ENCODE results near the gene ZNF644.
"Not testable (repeated sequence)": the region's sequence is repeated elsewhere in the genome, so short reads cannot be mapped to it uniquely, and the experiment has no call there.

ZNF644 gene

GRCh38 chr1:91021686-91022517 lies at the start of gene ZNF644:
ZNF644 (minus strand) TSS chr1:91022035; CDS start chr1:90982353, 39,682 bp downstream.
- peak; percentile 81 for DNase-seq (ENCODE audit: low read depth)

DNA sequence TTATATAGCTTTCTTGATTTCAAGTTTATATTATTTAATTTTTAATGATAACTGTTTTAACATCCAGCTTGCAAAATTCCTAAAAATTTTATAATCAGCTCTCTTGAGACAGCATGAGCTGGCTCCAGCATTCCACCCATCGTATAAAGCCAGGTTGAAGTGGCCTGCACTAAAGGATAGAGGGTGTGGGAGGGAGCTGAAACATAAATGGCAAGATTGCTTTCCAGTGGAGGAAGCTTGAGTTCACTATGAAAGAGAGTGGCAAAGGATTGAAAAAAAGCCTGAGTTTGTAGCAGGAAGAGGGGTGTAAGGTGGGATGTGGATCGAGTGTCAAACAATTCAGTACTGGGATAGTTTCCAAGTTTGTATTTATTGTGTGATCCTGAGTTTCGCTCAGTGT lies 48.5 kb upstream of the ZNF644 start:
- DNase-seq (ENCODE audit: low read depth), result no peak

GRCh38 chr1:91066538-91066937 lies 44.7 kb upstream of the ZNF644 start:
- no peak for DNase-seq (ENCODE audit: low read depth)

DNA sequence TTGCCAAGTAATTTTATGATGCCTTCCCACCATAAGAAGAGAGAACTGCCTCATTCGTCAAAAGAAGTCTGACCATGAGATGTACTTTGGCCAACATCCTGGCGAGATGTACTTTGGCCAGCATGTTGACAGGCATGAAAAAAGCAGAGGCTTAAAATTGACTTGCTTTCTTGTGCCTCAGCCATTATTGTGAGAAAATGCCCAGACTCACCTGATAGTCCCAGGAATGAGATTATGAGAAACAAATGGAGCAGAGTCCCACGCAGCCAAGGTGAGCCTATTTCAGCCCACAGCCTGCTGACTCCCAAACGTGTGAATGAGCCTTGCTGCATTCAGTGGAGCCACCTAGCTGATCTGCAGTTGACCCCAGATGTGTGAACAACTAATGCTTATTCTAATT lies 43.5 kb upstream of the ZNF644 start:
- DNase-seq (ENCODE audit: low read depth), result no peak

- not testable (repeated sequence) for DNase-seq (ENCODE audit: low read depth)
Measured at GRCh38 chr1:91063403-91063802, 41.6 kb upstream of the ZNF644 start.

DNA sequence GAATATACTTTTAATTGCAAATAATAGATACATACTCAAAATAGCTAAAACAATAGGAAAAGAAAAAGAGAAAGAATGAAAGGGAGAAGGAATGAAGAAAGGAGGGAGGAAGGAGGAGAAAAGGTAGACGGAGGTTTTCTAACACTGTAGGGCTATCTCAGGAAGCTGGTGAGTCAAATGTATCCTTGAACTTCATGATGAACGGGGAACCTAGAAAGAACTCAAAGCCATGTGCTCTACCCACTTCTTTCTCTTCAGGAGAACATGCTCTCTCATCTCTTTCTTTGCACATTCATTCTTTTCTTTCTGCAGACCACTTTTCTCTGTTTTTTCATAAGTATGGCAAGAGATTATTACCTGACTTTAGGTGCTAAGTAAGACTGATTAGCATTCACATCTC lies 37.3 kb upstream of the ZNF644 start:
- no peak for DNase-seq (ENCODE audit: low read depth)

DNA sequence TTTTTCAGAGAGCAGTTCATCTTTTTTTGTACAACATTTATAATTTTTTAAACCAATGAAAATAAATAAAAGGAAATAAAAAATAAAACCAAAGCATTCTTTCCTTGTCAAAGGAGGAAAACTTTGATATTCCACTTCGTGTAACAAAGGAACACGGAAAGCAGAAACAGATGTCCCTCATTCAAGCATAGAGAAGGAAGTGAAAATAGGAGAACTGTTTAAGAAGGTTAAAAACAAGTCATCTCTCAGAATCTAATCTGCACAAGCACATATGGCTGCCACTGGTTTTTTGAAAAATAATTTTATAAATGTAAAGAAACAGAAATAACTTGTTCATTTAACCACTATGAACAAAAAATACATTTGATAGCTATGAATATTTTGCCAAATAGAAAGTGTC lies 35.9 kb upstream of the ZNF644 start:
- DNase-seq (ENCODE audit: low read depth), result no peak

- no peak for DNase-seq (ENCODE audit: low read depth)
Measured at GRCh38 chr1:91054780-91055481, 33.1 kb upstream of the ZNF644 start.

GRCh38 chr1:91053630-91054029 lies 31.8 kb upstream of the ZNF644 start:
- no peak for DNase-seq (ENCODE audit: low read depth)

DNA sequence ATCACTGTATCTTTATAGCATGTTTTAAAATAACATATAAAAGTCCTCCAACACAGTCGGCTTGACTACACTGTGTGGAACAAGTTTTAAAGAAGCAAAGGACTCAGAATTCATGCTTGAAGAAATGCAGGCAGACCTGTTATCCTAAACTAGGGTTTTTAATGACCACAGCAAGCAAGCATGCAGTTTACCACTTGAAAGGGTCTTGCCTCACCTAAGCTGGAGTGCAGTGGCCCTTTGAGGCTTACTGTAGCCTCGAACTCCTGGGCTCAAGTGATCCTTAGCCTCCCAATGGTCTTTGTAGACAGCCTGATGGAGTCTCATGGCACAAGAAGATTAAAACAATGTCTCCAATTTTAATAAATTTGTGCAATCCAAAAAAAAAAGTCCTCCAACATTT lies 27.7 kb upstream of the ZNF644 start:
- not testable (repeated sequence) for DNase-seq (ENCODE audit: low read depth)

DNA sequence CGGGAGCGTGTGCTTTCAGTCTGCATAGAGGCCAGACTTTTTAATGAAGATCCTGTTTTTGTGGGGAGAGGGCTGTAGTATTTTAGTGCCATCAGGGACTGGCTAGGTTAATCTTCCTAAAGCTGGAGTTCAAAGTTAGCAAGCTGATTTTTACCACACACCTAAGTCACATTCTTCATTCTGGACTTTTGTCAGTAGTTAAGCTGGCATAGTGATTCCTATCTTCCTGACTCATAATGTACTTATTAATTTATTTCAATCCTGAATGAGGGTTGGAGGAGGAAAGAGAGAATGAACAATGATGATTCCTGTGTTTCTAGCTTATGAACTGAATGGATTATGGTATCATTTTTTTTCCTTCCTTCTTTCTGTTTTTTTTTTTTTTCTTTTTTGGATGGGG lies 24.9 kb upstream of the ZNF644 start:
- no peak for DNase-seq (ENCODE audit: low read depth)

DNA sequence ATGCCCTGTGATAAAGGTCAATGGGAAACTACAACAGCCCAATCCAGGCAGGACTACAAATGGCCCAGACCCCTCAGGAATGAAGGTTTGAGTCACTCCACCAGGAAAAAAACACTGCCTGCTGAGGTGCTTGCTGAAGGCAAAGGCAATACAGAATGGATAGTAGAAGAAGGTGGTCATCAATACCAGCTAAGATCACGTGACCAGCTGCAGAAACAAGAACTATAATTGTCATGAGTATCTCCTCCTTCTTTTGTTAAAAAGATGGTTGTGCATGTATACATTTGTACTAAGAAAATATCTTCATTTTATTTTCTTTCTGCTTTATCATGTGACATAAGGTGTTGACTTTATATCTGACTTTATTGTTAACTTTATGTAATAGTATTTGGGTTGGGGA lies 23.4 kb upstream of the ZNF644 start:
- no peak for DNase-seq (ENCODE audit: low read depth)

DNA sequence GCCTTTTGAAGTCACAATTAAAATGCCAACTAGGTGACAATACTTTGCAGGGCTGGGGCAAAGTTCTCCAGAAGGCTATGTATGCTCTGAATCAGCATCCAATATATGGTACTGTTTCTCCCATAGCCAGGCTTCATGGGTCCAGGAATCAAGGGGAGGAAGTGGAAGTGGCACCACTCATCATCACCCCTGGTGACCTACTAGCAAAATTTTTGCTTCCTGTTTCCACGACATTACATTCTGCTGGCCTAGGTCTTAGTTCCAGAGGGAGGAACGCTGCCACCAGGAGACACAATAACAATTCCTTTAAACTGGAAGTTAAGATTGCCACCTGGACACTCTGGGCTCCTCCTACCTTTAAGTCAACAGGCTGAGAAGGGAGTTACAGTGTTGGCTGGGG lies 22.9 kb upstream of the ZNF644 start:
- DNase-seq (ENCODE audit: low read depth), result not testable (repeated sequence)

DNA sequence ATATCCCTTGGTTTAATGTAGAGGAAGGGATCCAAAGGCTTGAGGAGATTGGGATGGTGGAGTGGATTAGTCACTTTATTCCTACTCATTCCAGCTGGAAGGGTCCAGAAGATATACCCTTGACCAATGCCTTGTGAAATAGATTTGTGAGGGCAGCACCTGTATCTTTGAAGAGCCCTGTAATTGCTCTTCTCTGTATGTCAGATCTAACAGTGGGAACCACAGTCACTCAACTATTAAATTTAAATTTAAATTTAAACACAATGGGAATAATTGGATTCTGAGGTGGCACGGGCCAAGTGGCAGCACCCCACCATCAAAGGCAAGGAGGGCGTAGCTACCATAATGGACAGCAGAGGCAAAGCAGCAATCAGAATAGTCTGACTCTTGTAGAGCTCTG lies 20.5 kb upstream of the ZNF644 start:
- DNase-seq (ENCODE audit: low read depth), result not testable (repeated sequence)

- no peak for DNase-seq (ENCODE audit: low read depth)
Measured at GRCh38 chr1:91038582-91038981, 16.7 kb upstream of the ZNF644 start.

DNA sequence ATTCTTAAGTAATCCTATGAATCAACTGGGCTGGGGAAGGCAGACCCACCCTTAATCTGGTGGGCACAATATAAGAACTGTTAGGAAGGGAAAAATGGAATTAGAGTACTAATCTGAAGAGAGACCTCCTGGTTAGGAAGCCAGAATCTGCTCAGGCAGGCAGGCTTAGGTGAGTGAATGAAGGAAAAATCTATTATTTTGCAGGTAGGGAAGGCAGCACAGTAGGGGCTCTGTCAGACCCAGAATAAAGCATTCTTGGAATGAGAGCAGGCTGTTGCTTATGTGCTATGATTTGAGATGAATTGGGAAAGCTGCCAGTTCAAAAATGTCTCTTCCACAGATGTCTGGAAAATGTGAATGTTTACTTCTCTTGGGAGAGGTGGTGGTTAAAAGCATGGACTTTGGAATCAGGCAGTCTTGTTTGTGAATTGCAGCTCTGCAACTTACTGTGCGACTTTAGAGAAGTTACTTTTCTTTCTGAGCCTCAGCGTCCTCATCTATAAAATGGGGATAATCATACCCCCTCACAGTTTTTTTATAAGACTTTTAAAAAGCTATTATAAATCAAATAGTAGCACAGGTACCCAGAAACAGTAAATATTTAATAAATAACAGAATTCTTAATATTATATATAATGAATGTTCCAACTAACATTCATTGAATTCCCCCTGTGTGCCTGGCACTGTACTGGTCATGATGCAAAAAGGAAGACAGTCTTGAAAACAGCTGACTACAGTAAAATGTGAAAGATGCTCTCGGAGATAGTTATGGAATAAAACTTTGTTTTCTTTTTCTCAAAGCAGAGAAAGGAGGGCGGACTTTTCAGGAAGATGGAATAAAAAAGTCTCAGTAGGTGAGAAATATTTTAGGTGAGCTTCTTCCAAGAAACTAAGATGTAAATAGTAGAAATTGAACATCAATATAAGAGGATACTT lies 15.3 kb upstream of the ZNF644 start:
- no peak for DNase-seq (ENCODE audit: low read depth)

- no peak for DNase-seq (ENCODE audit: low read depth)
Measured at GRCh38 chr1:91032349-91032748, 10.5 kb upstream of the ZNF644 start.

DNA sequence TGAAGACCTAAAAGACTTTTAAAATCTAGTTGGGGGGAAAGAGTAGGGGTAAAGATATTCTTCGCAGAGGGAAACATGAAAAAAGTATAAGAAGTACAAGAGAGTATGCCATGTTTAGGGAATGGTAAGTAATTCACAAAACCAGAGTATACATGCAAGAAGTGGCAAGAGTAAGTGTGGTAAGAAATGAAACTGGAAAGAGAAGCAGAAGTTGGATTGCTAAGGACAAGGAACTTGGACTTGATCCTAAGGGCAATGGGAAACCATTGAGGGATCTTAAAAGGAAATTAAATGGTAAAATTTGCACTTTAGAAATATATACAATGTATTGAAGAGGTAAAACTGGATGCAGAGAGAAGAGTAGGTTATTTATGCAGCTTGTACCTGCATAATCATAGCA lies 9.2 kb upstream of the ZNF644 start:
- DNase-seq (ENCODE audit: low read depth), result no peak

GRCh38 chr1:91026777-91027176 lies 4.9 kb upstream of the ZNF644 start:
- DNase-seq (ENCODE audit: low read depth), result no peak

DNA sequence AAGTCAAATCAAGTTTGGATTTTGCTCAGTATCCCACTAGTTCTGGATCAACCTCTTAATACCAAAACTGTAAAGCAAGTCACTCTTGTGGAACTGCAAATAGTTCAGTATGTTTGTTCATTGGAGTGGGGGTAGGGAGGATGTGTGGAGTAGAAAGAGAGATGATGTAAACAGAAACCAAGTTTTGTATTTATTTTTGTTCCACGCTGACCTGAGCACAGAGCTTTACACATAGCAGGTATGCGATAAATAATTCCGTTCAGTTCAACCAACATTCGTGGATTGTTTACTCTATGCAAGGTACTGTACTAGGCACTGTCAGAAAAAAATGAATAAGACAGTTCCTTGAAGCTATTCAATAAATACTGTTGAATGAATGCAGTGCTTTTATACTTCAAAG lies 4.5 kb upstream of the ZNF644 start:
- no peak for DNase-seq (ENCODE audit: low read depth)

GRCh38 chr1:91024481-91025119 lies 2.8 kb upstream of the ZNF644 start:
- no peak for DNase-seq (ENCODE audit: low read depth)

DNA sequence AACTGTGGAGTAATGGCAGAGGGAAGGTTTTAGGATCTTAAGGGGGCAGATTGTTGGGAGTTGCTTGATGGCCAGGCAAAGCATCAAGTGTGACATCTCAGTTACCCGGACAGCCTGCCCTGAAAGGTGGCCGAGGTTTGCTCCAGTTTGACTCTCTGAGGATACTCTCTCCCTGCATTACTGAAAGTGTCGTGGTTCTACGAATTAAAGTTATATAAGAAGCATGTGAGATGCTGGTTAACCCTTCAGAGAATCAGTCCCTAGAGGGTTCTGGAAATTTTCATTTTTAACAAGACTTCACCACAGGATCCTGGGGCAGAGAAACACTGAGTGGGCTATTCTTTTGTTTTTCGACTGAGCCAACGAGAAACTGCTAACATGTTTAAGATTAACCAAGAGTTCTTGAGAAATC lies 689 bp upstream of the ZNF644 start:
- DNase-seq (ENCODE audit: low read depth), result no peak

All from stimulated activated CD8-positive, alpha-beta memory T cell treated with anti-CD3 and anti-CD28 coated beads, Interleukin-7, amount 100 ng/mL, for 24 hours (primary cell).